ENCODE results near the gene FYN.

FYN gene

DNA sequence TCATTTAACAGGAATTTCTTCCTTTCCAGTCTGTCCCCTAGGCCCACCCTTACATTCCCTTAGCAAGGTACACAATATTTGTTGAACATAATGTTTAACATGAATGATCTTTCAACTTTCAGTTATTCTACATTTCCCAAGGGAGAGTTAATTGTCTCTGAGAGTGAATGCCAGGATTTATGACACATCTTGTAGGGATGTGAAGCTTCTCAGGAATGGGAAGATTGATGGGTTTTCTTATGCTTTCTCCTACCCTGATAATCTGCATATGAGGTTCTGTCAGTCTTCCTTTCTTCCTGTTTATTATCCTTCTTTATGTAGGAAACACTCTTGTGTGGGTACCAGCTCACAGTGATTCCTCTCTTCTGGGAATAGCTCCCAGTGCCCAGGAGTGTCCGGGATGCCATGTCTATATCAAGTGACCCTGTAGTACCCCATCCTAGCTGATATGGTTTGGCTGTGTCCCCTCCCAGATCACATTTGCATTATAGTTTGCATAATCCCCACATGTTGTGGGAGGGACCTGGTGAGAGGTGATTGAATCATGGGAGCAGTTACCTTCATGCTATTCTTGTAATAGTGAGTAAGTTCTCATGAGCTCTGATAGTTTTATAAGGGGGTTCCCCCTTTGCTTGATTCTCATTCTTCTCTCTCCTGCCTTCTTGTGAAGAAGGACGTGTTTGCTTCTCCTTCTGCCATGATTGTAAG lies 7.1 kb upstream of the FYN start:
- no peak for DNase-seq

GRCh38 chr6:111875741-111876140 lies 2.5 kb upstream of the FYN start:
- DNase-seq = no peak

- DNase-seq = peak; percentile 48 to 78 (median 70)
Measured at GRCh38 chr6:111874025-111874415, 768 bp upstream of the FYN start.

GRCh38 chr6:111872401-111873177 lies 663 bp downstream of the FYN start:
- peak; percentile 29 to 64 (median 60) for DNase-seq

DNA sequence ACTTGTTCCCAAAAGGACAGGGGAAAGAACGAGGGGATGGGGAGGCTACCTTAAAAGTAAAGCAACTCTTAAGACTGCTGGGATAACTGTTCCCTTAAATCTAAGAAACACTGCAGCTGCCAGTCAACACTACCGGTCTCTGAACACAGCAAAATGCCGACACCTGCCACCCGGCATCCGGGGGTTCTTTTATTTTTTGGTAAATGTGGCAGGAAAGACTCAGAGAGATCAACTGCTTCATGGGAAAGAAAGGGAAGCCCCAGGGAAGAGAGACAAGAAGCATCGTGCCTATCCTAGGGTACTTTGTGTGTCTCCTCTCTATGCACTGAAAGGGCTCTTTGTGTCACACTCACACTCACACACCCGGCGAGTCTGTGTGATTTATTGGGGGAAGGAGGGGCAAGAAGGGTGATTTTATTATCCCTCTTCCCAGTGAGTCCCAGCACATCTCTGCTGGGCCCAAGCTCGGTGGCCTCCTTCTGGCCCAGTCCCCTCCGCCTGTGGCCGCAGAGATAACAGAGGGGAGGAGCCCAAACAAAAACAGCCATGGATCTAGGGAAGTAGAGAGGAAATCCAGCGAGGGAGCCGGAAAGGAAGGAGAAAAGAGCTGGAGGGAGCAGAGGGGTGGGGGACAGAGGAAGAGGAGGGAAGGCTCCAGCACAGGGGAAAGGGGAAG lies 1.4 kb downstream of the FYN start:
- peak in 2 of 6 experiments; percentile 33 to 57 for DNase-seq

DNA sequence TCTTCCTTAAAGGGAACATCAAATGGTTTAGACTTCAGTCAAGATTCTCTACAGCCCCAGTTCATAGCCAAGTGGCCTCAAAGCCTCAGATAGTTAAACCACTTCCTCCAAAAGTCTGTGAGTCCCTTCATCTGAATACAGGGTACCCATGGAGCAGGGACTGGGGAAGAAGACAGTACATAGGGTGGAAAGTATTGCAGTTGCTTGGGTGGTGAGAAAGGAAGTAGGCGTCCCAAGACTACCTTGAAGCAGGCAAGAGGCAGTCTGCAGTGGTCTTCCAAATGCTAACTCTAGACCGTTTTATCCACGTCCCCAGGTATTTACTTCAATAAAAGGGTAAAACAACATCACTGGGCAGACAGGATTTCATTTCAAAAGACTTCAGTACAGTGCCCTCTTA lies 2.0 kb downstream of the FYN start:
- DNase-seq = peak; percentile 10 to 59 (median 26)

DNA sequence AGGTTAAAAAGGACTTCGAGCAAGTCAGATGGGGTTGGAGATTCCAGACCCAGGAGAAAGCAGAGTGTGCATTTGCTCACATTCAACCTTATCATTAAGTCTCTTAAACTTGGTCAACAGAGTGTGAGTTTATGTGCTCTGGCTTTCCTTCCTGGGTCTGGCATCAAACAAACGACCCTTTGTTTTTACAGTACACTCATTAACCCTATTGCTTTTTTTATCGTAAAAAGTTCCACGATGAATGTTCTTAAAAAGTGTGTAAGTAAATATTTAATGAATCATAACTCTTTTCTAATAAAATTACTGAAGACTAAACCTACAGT lies 2.5 kb downstream of the FYN start:
- no peak for DNase-seq

DNA sequence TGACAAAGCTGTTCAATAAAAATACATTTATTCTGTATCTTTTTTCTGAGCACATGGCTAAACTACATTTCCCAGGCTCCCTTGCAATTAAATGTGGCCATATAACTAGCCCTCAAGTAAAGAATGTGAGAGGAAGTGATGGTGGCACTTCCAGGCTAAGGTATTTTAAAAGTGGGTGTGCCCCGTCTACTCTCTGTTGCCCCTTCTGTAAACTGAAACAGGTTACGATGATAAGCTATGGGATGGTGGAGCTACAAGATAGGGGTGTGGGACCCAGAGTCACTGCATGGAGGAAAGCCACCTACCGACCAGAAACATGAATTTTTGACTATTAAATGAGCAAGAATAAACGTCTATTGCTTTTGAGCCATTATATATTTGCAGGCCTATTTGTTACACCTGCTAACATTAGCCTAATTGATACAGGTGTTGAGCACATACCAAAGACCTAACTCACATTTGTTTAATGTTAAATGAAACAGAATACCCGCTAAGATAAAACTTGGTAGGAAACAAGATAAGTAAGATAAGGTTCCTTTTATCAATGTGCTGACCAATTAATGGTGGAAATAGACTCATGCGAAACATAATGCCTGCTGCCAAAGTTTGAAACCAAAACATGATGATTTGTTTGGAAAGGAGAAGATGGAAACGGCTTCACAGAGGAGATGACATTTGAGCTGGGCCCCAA lies 3.1 kb downstream of the FYN start:
- peak in 1 of 6 experiments; percentile 34 for DNase-seq

DNA sequence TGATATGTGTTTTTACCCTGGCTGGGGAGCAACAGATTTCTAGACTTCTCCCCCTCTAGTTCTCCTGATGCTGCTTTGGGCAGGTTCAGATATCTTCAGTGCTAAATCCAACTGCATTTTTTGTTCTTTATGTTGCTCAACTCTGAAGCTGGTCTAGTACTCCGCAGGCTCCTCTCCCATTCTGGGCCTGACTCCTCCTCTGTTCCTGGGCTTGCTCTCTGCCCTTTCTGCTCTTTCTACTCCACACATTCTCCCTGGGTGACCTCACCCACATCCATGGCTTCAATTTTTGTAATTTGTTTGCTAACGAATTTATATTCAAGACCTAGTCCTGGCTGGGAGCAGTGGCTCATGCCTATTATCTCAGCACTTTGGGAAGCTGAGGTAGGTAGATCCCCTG lies 6.4 kb downstream of the FYN start:
- no peak for DNase-seq

DNA sequence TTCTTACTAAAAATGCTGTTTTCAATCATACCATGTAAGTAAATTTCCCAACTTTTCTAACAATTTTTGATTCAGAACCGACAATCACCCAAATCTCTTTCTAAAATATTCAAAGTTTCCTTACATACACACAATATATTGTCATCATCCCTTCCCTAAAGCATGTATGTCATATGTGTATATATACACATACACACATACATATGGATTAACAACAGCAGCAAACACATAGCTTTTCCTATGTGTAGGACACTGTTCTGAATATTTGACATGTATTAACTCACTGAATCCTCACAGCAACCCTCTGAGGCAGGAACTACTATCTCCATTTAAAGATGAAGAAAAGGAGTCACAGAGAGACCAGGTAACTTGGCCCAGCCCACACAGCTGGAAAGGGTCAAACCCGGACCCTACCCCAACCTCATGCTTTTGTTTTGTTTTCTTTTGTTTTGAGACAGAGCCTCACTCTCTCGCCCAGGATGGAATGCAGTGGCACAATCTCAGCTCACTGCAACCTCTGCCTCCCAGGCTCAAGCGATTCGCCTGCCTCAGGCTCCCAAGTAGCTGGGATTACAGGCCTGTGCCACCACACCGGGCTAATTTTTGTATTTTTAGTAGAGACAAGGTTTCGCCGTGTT lies 7.2 kb downstream of the FYN start:
- DNase-seq = no peak

DNA sequence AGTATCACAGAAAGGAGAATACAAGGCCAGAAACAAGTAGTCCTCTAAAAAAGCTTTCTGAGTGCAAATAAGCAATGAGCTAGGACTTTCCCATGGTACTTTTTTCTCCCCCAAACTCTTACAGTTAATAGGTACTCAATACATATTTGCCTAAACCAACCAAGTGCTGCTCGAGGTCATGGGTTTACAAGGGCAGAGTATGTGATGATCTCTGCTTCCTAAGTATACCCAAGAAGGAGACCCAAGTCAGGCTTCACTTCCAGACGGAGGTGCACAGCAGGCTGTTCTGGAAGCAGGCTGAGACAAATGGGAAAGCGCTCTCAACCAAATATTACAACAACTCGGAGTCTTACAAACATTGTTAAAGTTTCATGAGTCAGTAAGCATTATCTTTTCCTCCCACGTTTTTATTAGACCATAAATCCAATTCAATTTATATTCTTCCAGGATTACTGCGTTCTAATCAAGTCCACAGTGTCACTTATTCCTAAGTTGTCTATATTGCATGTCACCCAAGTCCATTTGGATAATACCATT lies 8.1 kb downstream of the FYN start:
- no peak for DNase-seq

DNA sequence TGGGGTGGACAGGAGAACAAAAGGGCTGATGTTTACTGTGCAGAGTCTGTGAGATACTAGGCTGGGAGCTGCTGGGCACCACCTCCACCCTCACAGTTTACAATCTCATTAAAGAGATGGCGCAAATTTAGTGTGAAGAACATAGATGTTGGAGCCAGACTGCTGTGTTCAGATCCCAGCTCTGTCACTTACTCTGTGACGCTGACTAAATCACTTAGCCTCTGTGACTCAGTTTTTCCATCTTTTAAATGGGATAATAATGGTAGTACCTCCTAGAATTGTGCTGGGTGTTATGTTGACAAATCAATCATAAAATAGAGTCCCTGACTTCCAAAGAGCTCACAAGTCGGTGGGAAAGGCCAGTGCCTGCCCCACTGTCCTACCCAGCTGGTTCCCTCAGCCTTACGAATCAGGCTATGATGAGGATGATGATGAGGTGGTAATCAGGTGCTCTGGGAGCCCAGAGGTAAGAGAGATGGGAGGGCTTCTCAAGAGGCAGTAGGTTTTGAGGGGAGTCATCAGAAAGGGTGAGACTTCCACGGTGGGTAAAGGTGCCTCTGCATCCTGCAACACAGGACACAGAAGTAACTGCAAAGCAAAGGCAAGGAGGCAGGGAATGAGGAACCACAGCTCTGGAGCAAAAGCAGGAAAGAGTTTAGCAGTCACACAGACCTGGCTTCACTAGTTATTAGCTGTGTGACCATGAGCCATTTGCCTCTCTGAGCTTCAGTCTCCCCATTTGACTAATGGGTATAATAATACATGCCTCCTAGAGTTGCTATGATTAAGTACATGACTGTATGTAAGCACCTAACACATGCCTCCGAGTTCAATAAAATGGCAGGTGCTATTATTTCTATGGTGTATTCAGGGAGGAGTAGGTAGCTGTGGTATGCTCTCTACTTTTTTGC lies 8.9 kb downstream of the FYN start:
- no peak for DNase-seq

DNA sequence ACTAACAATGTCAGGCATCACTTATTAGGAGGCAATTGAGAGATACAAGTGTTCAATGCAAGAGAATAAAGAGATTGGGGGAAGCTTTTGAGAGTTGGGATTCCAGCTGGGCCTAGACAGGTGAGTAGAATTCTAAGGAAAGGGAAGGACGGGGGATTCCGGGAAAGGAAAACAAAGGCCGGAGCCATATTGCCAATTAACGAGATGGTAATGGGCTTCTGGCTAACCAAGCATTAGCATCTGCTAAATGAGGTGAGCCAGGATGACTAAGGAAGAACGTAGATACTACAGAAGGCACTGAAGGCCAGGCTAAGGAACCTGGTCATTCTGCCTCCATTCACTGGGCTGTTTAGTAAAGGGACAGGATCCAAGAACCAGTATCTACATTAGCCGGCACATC lies 10.5 kb downstream of the FYN start:
- no peak for DNase-seq

DNA sequence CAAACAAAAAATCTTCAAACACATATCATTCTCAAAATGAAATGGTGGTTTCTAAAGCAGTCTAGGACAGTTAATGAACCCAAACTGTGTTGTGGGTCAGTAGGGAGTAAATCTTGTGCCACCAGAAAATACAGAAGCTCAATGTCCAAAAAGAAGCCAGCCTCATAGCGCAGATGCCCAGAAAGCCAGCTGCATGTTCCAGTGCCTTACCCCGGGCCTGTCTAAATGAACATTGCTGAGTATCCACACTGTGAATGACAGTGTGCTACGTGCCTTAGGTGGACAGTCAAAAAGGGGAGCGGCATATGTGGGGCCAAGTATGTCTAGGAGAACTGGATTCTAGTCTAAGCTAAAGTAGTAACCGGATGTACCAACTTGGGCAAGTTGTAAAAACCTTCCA lies 10.9 kb downstream of the FYN start:
- DNase-seq = no peak

- peak in 1 of 6 experiments; percentile 32 for DNase-seq
Measured at GRCh38 chr6:111861431-111861885, 11.8 kb downstream of the FYN start.

DNA sequence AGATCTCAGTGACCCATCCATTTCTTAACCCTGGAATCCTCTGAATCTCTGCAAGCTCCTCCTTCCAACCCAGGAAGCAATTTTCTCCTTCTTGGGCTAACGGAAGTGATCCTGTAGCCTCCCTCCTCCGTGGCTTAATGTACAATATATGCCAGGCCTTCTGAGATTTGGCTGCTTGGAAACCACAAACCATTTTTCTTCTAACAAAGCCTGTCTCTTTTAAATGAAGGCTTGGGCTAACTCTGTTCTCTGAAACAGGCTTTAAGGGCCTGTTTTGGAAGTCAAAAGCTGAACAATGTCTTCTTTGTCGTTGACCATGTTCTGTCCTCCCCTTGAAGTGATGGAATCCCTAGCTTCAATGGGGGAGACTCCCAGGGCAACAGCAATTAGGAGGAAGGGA lies 14.9 kb downstream of the FYN start:
- DNase-seq = no peak

DNA sequence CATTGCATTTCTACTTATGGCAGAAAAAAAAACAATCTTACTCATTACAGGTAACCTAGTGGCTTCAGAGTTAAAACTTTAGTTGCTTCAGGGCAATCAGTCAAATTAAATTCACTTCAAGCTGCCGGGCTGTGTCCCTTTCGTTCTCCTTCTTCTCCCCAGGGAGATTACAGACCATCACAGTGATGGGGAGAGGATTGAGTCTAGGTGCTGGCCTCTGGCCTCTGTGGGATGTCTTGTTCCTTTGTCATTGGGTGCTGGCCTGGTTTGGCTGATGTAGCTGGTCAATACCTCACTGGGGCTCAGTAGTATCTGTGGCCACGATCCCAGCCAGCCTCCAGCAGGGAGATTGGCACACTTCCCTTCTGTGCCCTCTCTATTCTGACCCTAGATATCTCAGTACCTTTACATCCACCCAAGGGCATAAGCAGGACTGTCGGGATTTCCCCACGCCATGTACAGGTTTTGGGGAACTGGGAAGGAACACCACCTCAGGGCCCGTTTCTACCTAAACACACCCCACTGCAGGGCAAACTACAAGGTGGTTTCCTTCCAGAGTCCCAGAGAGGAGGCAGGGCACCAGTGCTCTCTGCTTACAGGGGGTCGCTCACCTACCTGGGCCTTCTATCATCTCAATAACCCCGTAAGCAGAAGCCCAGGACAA lies 15.4 kb downstream of the FYN start:
- no peak for DNase-seq

- no peak for DNase-seq
Measured at GRCh38 chr6:111855753-111856152, 17.5 kb downstream of the FYN start.

DNA sequence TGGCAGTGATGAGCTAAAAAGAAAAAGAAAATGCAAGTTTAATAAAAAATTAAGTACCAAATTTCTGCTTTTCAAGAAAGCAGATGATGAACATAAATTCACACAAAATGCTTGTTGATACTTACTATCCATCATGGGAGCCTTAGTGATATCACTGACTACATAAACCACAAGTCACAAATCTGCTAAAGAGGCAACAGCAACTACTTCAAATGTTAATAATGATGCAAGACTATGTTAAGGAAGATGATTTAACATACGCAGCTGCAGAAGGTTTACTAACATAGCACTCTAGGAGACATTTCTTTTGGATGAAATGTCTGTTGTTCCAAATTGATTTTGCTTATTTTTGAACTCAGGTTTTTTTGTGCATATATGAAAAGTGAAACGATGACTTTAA lies 18.6 kb downstream of the FYN start:
- no peak for DNase-seq

- DNase-seq = peak in 2 of 6 experiments; percentile 22 to 37
Measured at GRCh38 chr6:111852725-111853124, 20.5 kb downstream of the FYN start.

All from stimulated activated naive CD4-positive, alpha-beta T cell (primary cell).